K562 (cell line): Measurements from ENCODE around the gene FMN1. TPM values are rescaled to one million over a fixed set of nuclear protein-coding genes. Genes with fewer than 3 reads are reported as not detected.

Source experiments
- ATAC-seq: fragments of 200-7000 bp; cut with Tn5 transposase; 3 replicates; pipeline ENCODE4 v1.9.1; 2020; ENCODE audit warnings: moderate library complexity
- BruUV-seq: library from RNA; stranded (reverse); fragments of 400-500 nt; replicated peaks from 2 replicates; lab custom pipeline; 2021; lab: Mats Ljungman, UMichigan
- CTCF ChIA-PET: fragments of 300-600 bp; formaldehyde crosslinking; extraction: SDS; loops from one replicate; lab custom pipeline; 2021; ENCODE audit warnings: low intra/inter-chr PET ratio; lab: Yijun Ruan, JAX
- POLR2A ChIA-PET: fragments of 300-600, 350-650 bp; sonication (Branson Sonifier 250); formaldehyde crosslinking; extraction: SDS; loops from one replicate; lab custom pipeline; 2021; ENCODE audit warnings: antibody characterized with exemption, inconsistent platforms; lab: Yijun Ruan, JAX
- DNase-seq, 4 experiments: peaks; one replicate each; pipeline versions ENCODE4 v3.0.0 to v3.0.0-alpha.2; 2011 to 2018; ENCODE audit warnings: low spot score in 3 of 4, mixed read lengths in 3 of 4; ENCODE audit errors: extremely low read depth in 1 of 4
- FAIRE-seq: peaks from 2 replicates; lab custom pipeline; 2011; peaks lifted over from hg19 to GRCh38; lab: Jason Lieb, UNC
- H2AFZ ChIP-seq: 2 replicates; pipeline ENCODE4 v1.6.0; 2011; ENCODE audit warnings: low read depth, low read length, control low read depth, inconsistent platforms
- H3K27ac ChIP-seq: fragments of 200-600 bp; 3 replicates; pipeline ENCODE4 v1.8.0; 2011; ENCODE audit warnings: low read depth, mild to moderate bottlenecking, control low read depth, inconsistent platforms, low read length, moderate library complexity, mixed read lengths; ENCODE audit errors: extremely low read depth
- H3K27me3 ChIP-seq, 2 experiments: fragments of 300-600 bp in 1 of 2; 2 replicates in 1 of 2; 3 replicates in 1 of 2; pipeline versions ENCODE4 v1.6.0 to v1.8.0; 2011; ENCODE audit warnings: inconsistent platforms in 2 of 2, low read length in 2 of 2, mild to moderate bottlenecking in 1 of 2, mixed read lengths in 1 of 2, moderate library complexity in 1 of 2; ENCODE audit not compliant: control insufficient read depth in 2 of 2, insufficient read depth in 2 of 2
- H3K36me3 ChIP-seq: fragments of 300-600 bp; 3 replicates; pipeline ENCODE4 v1.8.0; 2011; ENCODE audit warnings: mild to moderate bottlenecking, low read length, inconsistent platforms; ENCODE audit not compliant: control insufficient read depth, insufficient read depth
- H3K4me1 ChIP-seq, 2 experiments: fragments of 200-600 bp in 1 of 2; replicated peaks in 1 of 2; 2 replicates in 1 of 2; 3 replicates in 1 of 2; pipeline versions ENCODE4 v1.5.1 to v1.8.0; 2011; ENCODE audit warnings: inconsistent platforms in 2 of 2, low read length in 2 of 2, mild to moderate bottlenecking in 1 of 2, mixed read lengths in 1 of 2, moderate library complexity in 1 of 2; ENCODE audit not compliant: control insufficient read depth in 2 of 2, insufficient read depth in 2 of 2
- H3K4me2 ChIP-seq: 2 replicates; pipeline ENCODE4 v1.6.1; 2011; ENCODE audit warnings: low read length, control low read depth, inconsistent platforms, mixed read lengths; ENCODE audit not compliant: insufficient read depth
- H3K4me3 ChIP-seq: fragments of 200-600 bp; sonication (generic), shearing (Covaris generic); 2 replicates; pipeline ENCODE4 v1.5.1; 2016; ENCODE audit warnings: control low read depth, inconsistent platforms
- H3K79me2 ChIP-seq: fragments of 200-600 bp; 3 replicates; pipeline ENCODE4 v1.8.0; 2011; ENCODE audit warnings: low read length, inconsistent platforms; ENCODE audit not compliant: control insufficient read depth, insufficient read depth
- H3K9ac ChIP-seq, 2 experiments: 2 replicates each; pipeline versions ENCODE4 v1.6.0 to v1.6.1; 2011; ENCODE audit warnings: low read depth in 2 of 2, low read length in 2 of 2, control low read depth in 1 of 2, inconsistent platforms in 1 of 2, mild to moderate bottlenecking in 1 of 2, mixed read lengths in 1 of 2; ENCODE audit not compliant: insufficient read depth in 1 of 2
- H3K9me1 ChIP-seq: one replicate; pipeline ENCODE4 v1.6.0; 2011; ENCODE audit warnings: inconsistent platforms, mild to moderate bottlenecking, low read length, moderate library complexity; ENCODE audit not compliant: control insufficient read depth, insufficient read depth
- H3K9me3 ChIP-seq: replicated peaks from 2 replicates; pipeline ENCODE4 v1.5.1; 2011; ENCODE audit warnings: low read depth, low read length, inconsistent platforms; ENCODE audit not compliant: control insufficient read depth, insufficient read depth
- H4K20me1 ChIP-seq: replicated peaks from 2 replicates; pipeline ENCODE4 v1.6.1; 2011; ENCODE audit warnings: low read length, inconsistent platforms, mixed read lengths; ENCODE audit not compliant: control insufficient read depth, insufficient read depth
- DACH1 ChIP-seq: fragments of 450-650 bp; IDR thresholded peaks from 2 replicates; pipeline ENCODE4 v1.6.1; 2018; ENCODE audit not compliant: partially characterized antibody
- SAFB ChIP-seq: fragments of 200-400 bp; formaldehyde crosslinking; IDR thresholded peaks from 2 replicates; pipeline ENCODE4 v1.6.1; 2017; ENCODE audit warnings: low read depth, low read length, borderline replicate concordance
- SREBF2 ChIP-seq: sonication (generic); formaldehyde crosslinking; IDR thresholded peaks from 2 replicates; pipeline ENCODE4 v1.4.0; 2020; ENCODE audit warnings: mild to moderate bottlenecking, missing genetic modification reagents
- STAT5A ChIP-seq: IDR thresholded peaks from 2 replicates; pipeline ENCODE4 v1.6.1; 2012; ENCODE audit warnings: low read length, inconsistent platforms, borderline replicate concordance
- TARDBP ChIP-seq: fragments of 450-650 bp; IDR thresholded peaks from 2 replicates; pipeline ENCODE4 v1.6.1; 2016
- XRCC4 ChIP-seq: IDR thresholded peaks from one replicate; pipeline ENCODE4 v1.6.1; 2011; ENCODE audit not compliant: insufficient read depth, insufficient read length; ENCODE audit errors: extremely low read depth
- ZNF197 ChIP-seq: fragments of 200-800 bp; sonication (Bioruptor generic); IDR thresholded peaks from 2 replicates; pipeline ENCODE4 v1.6.1; 2016; ENCODE audit warnings: low read depth, missing genetic modification characterization, missing compliant biosample characterization
- WGBS: fragments of 100-300 bp; shearing (Covaris generic); methylation state at CpG from one replicate; pipeline ENCODE4 v1.1.6; 2016; ENCODE audit warnings: low coverage, mixed read lengths; ENCODE audit not compliant: insufficient coverage; ENCODE audit errors: missing lambda C conversion rate; 5-methylcytosine and 5-hydroxymethylcytosine counted together
- in situ Hi-C: fragments of 300-500 bp; cut with MboI; formaldehyde crosslinking; loops from 4 replicates; pipeline ENCODE4 v1.15.0; 2018; ENCODE audit warnings: inconsistent platforms, mixed read lengths
- intact Hi-C: fragments of 100-400 bp; cut with micrococcal nuclease; formaldehyde crosslinking; loops from 2 replicates; pipeline ENCODE4 v1.14.2; 2022
- polyA plus RNA-seq, 8 experiments: library from polyadenylated mRNA; depleted of rRNA in 4 of 8; stranded (reverse) in 5 of 8; unstranded in 3 of 8; fragments of >200 nt; fragmentation: Nextera tagmentation in 2 of 8; fragmentation: Illumina TruSeq in 1 of 8; extraction: Ambion mirVana in 2 of 8; extraction: Trizol in 1 of 8; gene quantifications; 2 replicates each; pipeline versions ENCODE4 v1.2.1 to v1.2.3, GENCODE V29; 2011 to 2014; ENCODE audit warnings: inconsistent platforms in 1 of 8, missing spikeins in 1 of 8
- total RNA-seq, 7 experiments: library from RNA; depleted of rRNA in 6 of 7; stranded (reverse); fragments of >200 nt in 6 of 7; fragmentation: Illumina TruSeq in 2 of 7; extraction: Trizol in 2 of 7; gene quantifications; 2 replicates each; pipeline versions ENCODE4 v1.2.1 to v1.2.3, GENCODE V29; 2011 to 2021; ENCODE audit warnings: low replicate concordance in 1 of 7
- TF ChIP-seq, protein P1 (sequence below): fragments of 200-800 bp; sonication (Bioruptor generic); IDR thresholded peaks from 2 replicates; pipeline ENCODE4 v1.6.1; 2016; ENCODE audit warnings: missing genetic modification characterization, missing compliant biosample characterization

The FMN1 gene
- total and polyA plus RNA-seq, 9 of the 15 experiments (the other 6 are each of a cell fraction or from before 2014, with no cell fraction given), result 0.03 to 0.07 (median 0.04) TPM; not detected in 6

DNA sequence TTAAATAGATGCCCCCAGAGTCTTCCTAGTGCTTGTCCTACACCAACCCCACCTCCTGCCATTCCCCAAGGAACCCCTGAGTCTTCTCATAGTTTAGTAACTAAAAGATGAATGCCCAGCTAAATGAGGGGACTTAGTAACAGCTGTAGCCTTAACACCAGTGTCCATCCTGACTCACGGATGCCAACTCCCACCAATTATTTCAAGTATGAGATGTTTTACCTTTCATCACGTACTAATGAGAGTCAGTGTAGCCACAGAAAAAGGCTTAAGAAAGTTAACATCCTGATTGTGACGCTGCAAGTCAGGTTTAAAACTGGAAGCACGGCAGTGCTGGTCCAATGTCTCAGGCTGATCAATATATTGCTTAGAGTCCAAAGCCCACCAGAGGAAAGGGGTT, 109.9 kb downstream of the FMN1 start (continued):
- TF ChIP-seq, protein P1, sequence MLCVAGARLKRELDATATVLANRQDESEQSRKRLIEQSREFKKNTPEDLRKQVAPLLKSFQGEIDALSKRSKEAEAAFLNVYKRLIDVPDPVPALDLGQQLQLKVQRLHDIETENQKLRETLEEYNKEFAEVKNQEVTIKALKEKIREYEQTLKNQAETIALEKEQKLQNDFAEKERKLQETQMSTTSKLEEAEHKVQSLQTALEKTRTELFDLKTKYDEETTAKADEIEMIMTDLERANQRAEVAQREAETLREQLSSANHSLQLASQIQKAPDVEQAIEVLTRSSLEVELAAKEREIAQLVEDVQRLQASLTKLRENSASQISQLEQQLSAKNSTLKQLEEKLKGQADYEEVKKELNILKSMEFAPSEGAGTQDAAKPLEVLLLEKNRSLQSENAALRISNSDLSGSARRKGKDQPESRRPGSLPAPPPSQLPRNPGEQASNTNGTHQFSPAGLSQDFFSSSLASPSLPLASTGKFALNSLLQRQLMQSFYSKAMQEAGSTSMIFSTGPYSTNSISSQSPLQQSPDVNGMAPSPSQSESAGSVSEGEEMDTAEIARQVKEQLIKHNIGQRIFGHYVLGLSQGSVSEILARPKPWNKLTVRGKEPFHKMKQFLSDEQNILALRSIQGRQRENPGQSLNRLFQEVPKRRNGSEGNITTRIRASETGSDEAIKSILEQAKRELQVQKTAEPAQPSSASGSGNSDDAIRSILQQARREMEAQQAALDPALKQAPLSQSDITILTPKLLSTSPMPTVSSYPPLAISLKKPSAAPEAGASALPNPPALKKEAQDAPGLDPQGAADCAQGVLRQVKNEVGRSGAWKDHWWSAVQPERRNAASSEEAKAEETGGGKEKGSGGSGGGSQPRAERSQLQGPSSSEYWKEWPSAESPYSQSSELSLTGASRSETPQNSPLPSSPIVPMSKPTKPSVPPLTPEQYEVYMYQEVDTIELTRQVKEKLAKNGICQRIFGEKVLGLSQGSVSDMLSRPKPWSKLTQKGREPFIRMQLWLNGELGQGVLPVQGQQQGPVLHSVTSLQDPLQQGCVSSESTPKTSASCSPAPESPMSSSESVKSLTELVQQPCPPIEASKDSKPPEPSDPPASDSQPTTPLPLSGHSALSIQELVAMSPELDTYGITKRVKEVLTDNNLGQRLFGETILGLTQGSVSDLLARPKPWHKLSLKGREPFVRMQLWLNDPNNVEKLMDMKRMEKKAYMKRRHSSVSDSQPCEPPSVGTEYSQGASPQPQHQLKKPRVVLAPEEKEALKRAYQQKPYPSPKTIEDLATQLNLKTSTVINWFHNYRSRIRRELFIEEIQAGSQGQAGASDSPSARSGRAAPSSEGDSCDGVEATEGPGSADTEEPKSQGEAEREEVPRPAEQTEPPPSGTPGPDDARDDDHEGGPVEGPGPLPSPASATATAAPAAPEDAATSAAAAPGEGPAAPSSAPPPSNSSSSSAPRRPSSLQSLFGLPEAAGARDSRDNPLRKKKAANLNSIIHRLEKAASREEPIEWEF (CRISPR knock-in tag), result no peak

DNA sequence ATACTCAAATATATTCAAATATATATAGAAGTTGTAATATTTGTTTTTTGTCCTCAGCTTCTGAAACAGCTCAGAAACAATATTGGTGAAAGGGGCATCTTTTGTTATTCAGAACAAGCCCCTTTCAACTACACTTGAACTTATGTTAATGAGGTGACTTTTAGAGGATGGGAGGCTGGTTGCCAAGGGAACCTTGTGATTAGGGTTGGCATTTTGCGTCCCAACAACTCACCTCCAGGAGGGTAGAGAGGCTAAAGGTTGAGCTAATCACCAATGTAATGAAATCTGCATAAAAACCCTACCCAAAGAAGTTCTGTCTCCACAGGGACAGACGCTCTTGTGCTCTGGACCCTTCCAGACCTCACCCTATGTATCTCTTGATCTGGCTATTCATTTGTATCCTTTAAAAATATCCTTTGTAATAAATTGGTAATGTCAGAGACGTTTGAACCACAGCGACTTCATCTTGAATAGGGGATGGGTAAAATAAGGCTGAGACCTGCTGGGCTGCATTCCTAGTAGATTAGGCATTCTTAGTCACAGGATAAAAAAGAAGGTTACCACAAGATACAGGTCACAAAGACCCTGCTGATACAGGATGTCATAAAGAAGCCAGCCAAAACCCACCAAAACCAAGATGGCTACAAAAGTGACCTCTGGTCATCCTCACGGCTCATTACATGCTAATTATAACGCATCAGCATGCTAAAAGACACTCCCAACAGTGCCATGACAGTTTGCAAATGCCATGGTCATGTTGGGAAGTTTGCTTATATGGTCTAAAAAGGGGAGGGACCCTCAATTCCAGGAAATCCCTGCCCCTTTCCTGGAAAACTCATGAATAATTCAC, 111.1 kb downstream of the FMN1 start:
- 0% methylated on average over 6 of the region's 6 CpGs for WGBS
- in situ Hi-C loops, result no loop called here
- no peaks in the 10 kb centered on the region for H3K9me1 ChIP-seq
- H3K9me3 ChIP-seq, result no peaks in the 10 kb centered on the region
- H3K4me2 ChIP-seq, result no peak overlapping the region
- no peaks in the 10 kb centered on the region for H4K20me1 ChIP-seq
- H3K27ac ChIP-seq, result no peak overlapping the region
- no peak overlapping the region for H3K4me3 ChIP-seq
- no TSS peak for BruUV-seq
- no peaks in the 10 kb centered on the region for H3K4me1 ChIP-seq
- no peaks in the 10 kb centered on the region for H3K36me3 ChIP-seq
- no peak overlapping the region for H2AFZ ChIP-seq
- no peak overlapping the region for H3K9ac ChIP-seq
- no peaks in the 10 kb centered on the region for H3K79me2 ChIP-seq
- intact Hi-C loops, result no loop called here
- no peak for ATAC-seq
- TF ChIP-seq XRCC4 (no peak), DACH1 (no peak), STAT5A (0 out of 2 replicates have a peak, but pooled peaks have one; percentile 21), TARDBP (no peak), SAFB (no peak), ZNF197 (no peak), SREBF2 (CRISPR knock-in tag) (no peak)
- POLR2A ChIA-PET, result no interaction called here
- no peak for FAIRE-seq
- CTCF ChIA-PET, result no interaction called here
- no peak for DNase-seq
- peaks cover 0 to 2% of the 10 kb centered on the region in 2 experiments; a peak in 2 of 5 replicates for H3K27me3 ChIP-seq
